GM12878 (cell line): ENCODE results near the gene PTGES2. TPM values are rescaled to one million over a fixed set of nuclear protein-coding genes. Genes with fewer than 3 reads are reported as not detected.

Experiments used
- ATAC-seq: fragments of 200-7000 bp; cut with Tn5 transposase; 3 replicates; pipeline ENCODE4 v1.9.1; 2020; ENCODE audit warnings: mild to moderate bottlenecking, moderate library complexity
- BruUV-seq: library from RNA; stranded (reverse); fragments of 400-500 nt; replicated peaks from 2 replicates; lab custom pipeline; 2021; lab: Mats Ljungman, UMichigan
- CTCF ChIA-PET: fragments of 300-600 bp; sonication (Branson Sonifier 250); formaldehyde crosslinking; extraction: SDS; loops from one replicate; lab custom pipeline; 2021; ENCODE audit warnings: inconsistent platforms; lab: Yijun Ruan, JAX
- POLR2A ChIA-PET: fragments of 350-600 bp; formaldehyde crosslinking; extraction: SDS; loops from one replicate; lab custom pipeline; 2021; ENCODE audit warnings: inconsistent platforms; lab: Charles Lee
- RAD21 ChIA-PET: fragments of 300-600 bp; sonication (Branson Sonifier 250); formaldehyde crosslinking; loops from one replicate; lab custom pipeline; 2023; ENCODE audit warnings: antibody characterized with exemption; ENCODE audit not compliant: unreplicated experiment; lab: Charles Lee
- SMC1A ChIA-PET: fragments of 300-600 bp; sonication (Branson Sonifier 250); formaldehyde crosslinking; loops from one replicate; lab custom pipeline; 2023; ENCODE audit not compliant: unreplicated experiment, uncharacterized antibody; lab: Charles Lee
- DNase-seq: peaks from one replicate; pipeline ENCODE4 v3.0.0-alpha.2; 2011; ENCODE audit warnings: low read depth, low spot score
- FAIRE-seq: peaks from 3 replicates; lab custom pipeline; 2011; peaks lifted over from hg19 to GRCh38; lab: Jason Lieb, UNC
- H2AFZ ChIP-seq: 2 replicates; pipeline ENCODE4 v1.6.0; 2011; ENCODE audit warnings: low read depth, low read length, control low read depth; ENCODE audit not compliant: control insufficient read depth
- H3K27ac ChIP-seq: 2 replicates; pipeline ENCODE4 v1.5.1; 2011; ENCODE audit warnings: control low read depth; ENCODE audit not compliant: control insufficient read depth, insufficient read depth
- H3K27me3 ChIP-seq, 2 experiments: replicated peaks in 1 of 2; 2 replicates each; pipeline versions ENCODE4 v1.6.0 to v1.6.1; 2011; ENCODE audit warnings: low read length in 1 of 2; ENCODE audit not compliant: control insufficient read depth in 2 of 2, insufficient read depth in 2 of 2
- H3K36me3 ChIP-seq, 2 experiments: 2 replicates each; pipeline ENCODE4 v1.5.1; 2011; ENCODE audit warnings: low read length in 1 of 2; ENCODE audit not compliant: control insufficient read depth in 2 of 2, insufficient read depth in 2 of 2
- H3K4me1 ChIP-seq: 2 replicates; pipeline ENCODE4 v1.6.1; 2011; ENCODE audit warnings: mild to moderate bottlenecking, low read length, moderate library complexity, mixed read lengths; ENCODE audit not compliant: control insufficient read depth, insufficient read depth
- H3K4me2 ChIP-seq: 2 replicates; pipeline ENCODE4 v1.6.0; 2011; ENCODE audit warnings: control low read depth; ENCODE audit not compliant: control insufficient read depth, insufficient read depth
- H3K4me3 ChIP-seq: fragments of 200-600 bp; sonication (generic); 2 replicates; pipeline ENCODE4 v1.5.1; 2016
- H3K79me2 ChIP-seq: 2 replicates; pipeline ENCODE4 v1.6.0; 2011; ENCODE audit warnings: low read length; ENCODE audit not compliant: control insufficient read depth, insufficient read depth
- H3K9ac ChIP-seq: 2 replicates; pipeline ENCODE4 v1.8.0; 2011; ENCODE audit warnings: low read length, control low read depth, mixed read lengths; ENCODE audit not compliant: control insufficient read depth, insufficient read depth
- H3K9me3 ChIP-seq: replicated peaks from 3 replicates; pipeline ENCODE4 v1.5.1; 2011; ENCODE audit warnings: mild to moderate bottlenecking, low read length; ENCODE audit not compliant: control insufficient read depth, insufficient read depth
- H4K20me1 ChIP-seq: 2 replicates; pipeline ENCODE4 v1.6.0; 2011; ENCODE audit not compliant: control insufficient read depth, insufficient read depth
- CREB1 ChIP-seq: IDR thresholded peaks from 2 replicates; pipeline ENCODE4 v1.6.1; 2012; ENCODE audit warnings: low read depth, mild to moderate bottlenecking, inconsistent platforms
- EED ChIP-seq: sonication (generic); IDR thresholded peaks from 2 replicates; pipeline ENCODE4 v1.6.1; 2016; ENCODE audit warnings: antibody characterized with exemption, low read depth
- EGR1 ChIP-seq, 2 experiments: IDR thresholded peaks; 1 replicate in 1 of 2; 2 replicates in 1 of 2; pipeline ENCODE4 v1.6.1; 2011 to 2012; ENCODE audit warnings: low read depth in 2 of 2, low read length in 2 of 2, borderline replicate concordance in 1 of 2, mild to moderate bottlenecking in 1 of 2, moderate library complexity in 1 of 2
- TBL1XR1 ChIP-seq: IDR thresholded peaks from 2 replicates; pipeline ENCODE4 v1.6.1; 2012; ENCODE audit warnings: low read depth, low read length, improper control_type of control experiment
- WGBS: methylation state at CpG from one replicate; pipeline ENCODE4 v1.1.6; 2016; ENCODE audit warnings: low lambda C conversion rate; ENCODE audit not compliant: insufficient replicate concordance, insufficient coverage; ENCODE audit errors: missing lambda C conversion rate; 5-methylcytosine and 5-hydroxymethylcytosine counted together
- in situ Hi-C: fragments of 300-500 bp; cut with MboI; formaldehyde crosslinking; loops from 9 replicates; pipeline ENCODE4 v1.14.3; 2018; ENCODE audit warnings: mixed read lengths
- intact Hi-C: fragments of 100-400 bp; cut with micrococcal nuclease; formaldehyde crosslinking; loops from one replicate; pipeline ENCODE4 v1.14.2; 2022; ENCODE audit not compliant: unreplicated experiment
- polyA plus RNA-seq, 11 experiments: library from polyadenylated mRNA; depleted of rRNA in 4 of 11; unstranded in 6 of 11; stranded (reverse) in 5 of 11; fragments of >200 nt; fragmentation: Nextera tagmentation in 4 of 11; fragmentation: Illumina TruSeq in 1 of 11; extraction: Ambion mirVana in 4 of 11; extraction: Trizol in 1 of 11; gene quantifications; 1 replicate in 1 of 11; 2 replicates in 10 of 11; pipeline versions ENCODE4 v1.2.1 to v1.2.3, GENCODE V29; 2011 to 2016; ENCODE audit warnings: inconsistent platforms in 2 of 11, missing spikeins in 2 of 11, low read depth in 1 of 11
- total RNA-seq, 4 experiments: library from RNA; depleted of rRNA in 3 of 4; stranded (reverse); fragments of >200 nt in 3 of 4; fragmentation: Illumina TruSeq in 1 of 4; extraction: Trizol in 1 of 4; gene quantifications; 2 replicates each; pipeline versions ENCODE4 v1.2.1 to v1.2.3, GENCODE V29; 2013 to 2021
- TF ChIP-seq, protein P1 (sequence below): fragments of 450-650 bp; conservative IDR thresholded peaks from 2 replicates; pipeline ENCODE4 v1.6.1; 2017; ENCODE audit warnings: mild to moderate bottlenecking, moderate library complexity
- TF ChIP-seq, protein P2 (sequence below), 3 experiments: IDR thresholded peaks in 2 of 3; conservative IDR thresholded peaks in 1 of 3; 2 replicates each; pipeline ENCODE4 v1.5.1; 2011; ENCODE audit warnings: low read depth in 3 of 3, low read length in 3 of 3, mild to moderate bottlenecking in 3 of 3, control low read depth in 2 of 3, moderate library complexity in 2 of 3, inconsistent platforms in 1 of 3, mixed read lengths in 1 of 3; ENCODE audit not compliant: control insufficient read depth in 2 of 3, insufficient read depth in 1 of 3; ENCODE audit errors: extremely low read depth in 1 of 3

PTGES2 gene
- total and polyA plus RNA-seq, 10 of the 15 experiments (the other 5 are each of a cell fraction or from before 2014, with no cell fraction given): 2.1 to 141 (median 99.1) TPM

DNA sequence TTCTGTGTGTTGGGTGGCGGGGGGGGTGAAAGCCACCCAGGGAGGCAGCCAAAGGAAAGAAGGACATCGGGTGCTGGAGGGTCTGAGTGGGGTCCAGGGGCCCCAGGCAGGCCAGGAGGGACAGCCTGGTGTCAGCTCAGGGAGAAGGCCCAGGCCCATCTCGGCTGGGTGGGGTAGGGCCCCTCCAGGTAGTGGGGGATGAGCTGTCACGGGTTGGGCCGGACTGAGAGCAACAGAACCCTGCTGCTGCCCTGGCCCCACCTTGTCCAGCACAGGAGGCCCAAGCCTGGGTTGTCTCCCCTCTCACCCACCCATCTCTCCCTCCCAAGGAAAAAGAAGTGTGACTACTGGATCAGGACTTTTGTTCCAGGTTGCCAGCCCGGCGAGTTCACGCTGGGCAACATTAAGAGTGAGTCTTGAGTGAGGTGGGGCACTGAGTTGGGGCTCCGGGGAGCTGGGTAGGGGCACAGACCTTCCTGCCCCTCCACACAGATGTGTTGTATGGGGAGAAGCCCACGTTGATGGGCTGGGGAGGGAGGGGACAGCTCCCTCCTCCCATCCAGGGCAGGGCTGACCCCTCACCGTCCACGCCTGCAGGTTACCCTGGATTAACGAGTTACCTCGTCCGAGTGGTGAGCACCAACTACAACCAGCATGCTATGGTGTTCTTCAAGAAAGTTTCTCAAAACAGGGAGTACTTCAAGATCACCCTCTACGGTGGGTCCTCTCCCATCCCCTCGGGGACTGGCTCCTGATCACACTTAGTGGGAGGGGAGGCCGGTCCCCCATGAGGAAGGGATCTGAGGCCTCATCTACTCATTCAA is 24.0 kb upstream of the PTGES2 start (continued):
- TF ChIP-seq, protein P1, sequence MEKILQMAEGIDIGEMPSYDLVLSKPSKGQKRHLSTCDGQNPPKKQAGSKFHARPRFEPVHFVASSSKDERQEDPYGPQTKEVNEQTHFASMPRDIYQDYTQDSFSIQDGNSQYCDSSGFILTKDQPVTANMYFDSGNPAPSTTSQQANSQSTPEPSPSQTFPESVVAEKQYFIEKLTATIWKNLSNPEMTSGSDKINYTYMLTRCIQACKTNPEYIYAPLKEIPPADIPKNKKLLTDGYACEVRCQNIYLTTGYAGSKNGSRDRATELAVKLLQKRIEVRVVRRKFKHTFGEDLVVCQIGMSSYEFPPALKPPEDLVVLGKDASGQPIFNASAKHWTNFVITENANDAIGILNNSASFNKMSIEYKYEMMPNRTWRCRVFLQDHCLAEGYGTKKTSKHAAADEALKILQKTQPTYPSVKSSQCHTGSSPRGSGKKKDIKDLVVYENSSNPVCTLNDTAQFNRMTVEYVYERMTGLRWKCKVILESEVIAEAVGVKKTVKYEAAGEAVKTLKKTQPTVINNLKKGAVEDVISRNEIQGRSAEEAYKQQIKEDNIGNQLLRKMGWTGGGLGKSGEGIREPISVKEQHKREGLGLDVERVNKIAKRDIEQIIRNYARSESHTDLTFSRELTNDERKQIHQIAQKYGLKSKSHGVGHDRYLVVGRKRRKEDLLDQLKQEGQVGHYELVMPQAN: no peak
- no peak for TF ChIP-seq TBL1XR1
- no peak for TF ChIP-seq EGR1 (IDR thresholded peaks at IDR 0.05; ENCODE audit: borderline replicate concordance in 1 of 2, low read depth in 2 of 2, low read length in 2 of 2)
- TF ChIP-seq CREB1: no peak

DNA sequence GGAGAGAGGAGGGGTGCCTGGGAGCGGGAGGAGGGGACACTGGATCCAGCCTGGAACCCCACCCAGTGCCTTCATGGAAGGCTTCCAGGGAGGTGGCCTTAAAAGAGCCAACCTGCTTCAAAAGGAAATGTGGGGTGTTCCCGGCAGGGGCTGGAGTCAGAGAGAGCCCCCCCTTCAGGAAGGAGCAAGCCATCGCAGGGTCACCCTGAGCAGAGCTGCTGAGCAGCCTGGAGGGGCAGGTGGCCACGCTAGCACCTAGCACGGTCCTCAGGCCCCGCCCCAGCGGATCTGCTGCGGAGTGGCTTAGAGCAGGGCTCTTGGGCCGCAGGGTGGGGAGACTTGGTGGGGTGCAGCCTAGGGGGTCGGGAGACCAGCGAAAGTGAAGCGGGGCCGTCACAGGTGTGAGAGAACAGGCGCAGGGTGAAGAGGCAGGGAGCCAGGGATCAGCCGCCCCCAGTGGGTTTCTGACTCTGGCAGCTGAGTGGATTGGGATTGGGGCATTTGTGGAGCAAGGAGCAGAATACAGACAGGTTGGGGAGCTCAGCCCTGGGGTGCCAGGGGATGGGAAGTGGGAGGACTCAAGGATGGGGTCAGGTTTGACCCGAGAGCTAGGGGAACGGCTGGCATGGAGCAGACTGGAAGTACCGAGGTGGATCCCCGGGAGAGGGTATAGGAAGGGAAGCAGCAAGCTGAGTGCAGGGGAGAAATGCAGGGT is 23.2 kb upstream of the PTGES2 start:
- no peaks in the 10 kb centered on the region for H3K9me3 ChIP-seq
- ATAC-seq (peak; percentile 71), DNase-seq (no peak), FAIRE-seq (no peak)
- POLR2A ChIA-PET: no interaction called here
- H3K79me2 ChIP-seq: no peaks in the 10 kb centered on the region
- no peaks in the 10 kb centered on the region for H3K4me1 ChIP-seq
- WGBS: 62% methylated on average over 19 of the region's 19 CpGs
- no peaks in the 10 kb centered on the region; the same call in 1 of the 2 replicates for H4K20me1 ChIP-seq
- no peak overlapping the region for H3K27ac ChIP-seq
- H2AFZ ChIP-seq: no peak overlapping the region
- H3K36me3 ChIP-seq: no peaks in the 10 kb centered on the region
- H3K4me2 ChIP-seq: no peak overlapping the region
- BruUV-seq: no TSS peak
- RAD21 ChIA-PET: no interaction called here
- SMC1A ChIA-PET: no interaction called here
- H3K9ac ChIP-seq: no peak overlapping the region
- H3K27me3 ChIP-seq: peaks cover 0 to 1% of the 10 kb centered on the region in 2 experiments; a peak in 2 of 4 replicates
- CTCF ChIA-PET: interaction anchor here (1.1 to 1.4 kb wide), 2 partner anchors 14 to 16 kb away, joined by 3 read pairs; no protein-coding TSS in a partner anchor
- intact Hi-C loops (no loop called here), in situ Hi-C loops (no loop called here)
- H3K4me3 ChIP-seq: no peak overlapping the region
- no peak for TF ChIP-seq EED
- TF ChIP-seq, protein P2, sequence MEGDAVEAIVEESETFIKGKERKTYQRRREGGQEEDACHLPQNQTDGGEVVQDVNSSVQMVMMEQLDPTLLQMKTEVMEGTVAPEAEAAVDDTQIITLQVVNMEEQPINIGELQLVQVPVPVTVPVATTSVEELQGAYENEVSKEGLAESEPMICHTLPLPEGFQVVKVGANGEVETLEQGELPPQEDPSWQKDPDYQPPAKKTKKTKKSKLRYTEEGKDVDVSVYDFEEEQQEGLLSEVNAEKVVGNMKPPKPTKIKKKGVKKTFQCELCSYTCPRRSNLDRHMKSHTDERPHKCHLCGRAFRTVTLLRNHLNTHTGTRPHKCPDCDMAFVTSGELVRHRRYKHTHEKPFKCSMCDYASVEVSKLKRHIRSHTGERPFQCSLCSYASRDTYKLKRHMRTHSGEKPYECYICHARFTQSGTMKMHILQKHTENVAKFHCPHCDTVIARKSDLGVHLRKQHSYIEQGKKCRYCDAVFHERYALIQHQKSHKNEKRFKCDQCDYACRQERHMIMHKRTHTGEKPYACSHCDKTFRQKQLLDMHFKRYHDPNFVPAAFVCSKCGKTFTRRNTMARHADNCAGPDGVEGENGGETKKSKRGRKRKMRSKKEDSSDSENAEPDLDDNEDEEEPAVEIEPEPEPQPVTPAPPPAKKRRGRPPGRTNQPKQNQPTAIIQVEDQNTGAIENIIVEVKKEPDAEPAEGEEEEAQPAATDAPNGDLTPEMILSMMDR (IDR thresholded peaks at IDR 0.05 in 2 of 3, conservative IDR thresholded peaks at IDR 0.05 in 1 of 3; ENCODE audit: control insufficient read depth in 2 of 3, extremely low read depth in 1 of 3, insufficient read depth in 1 of 3, low read depth in 3 of 3, low read length in 3 of 3): peak; percentile 12 to 33 (median 32); a peak in 4 of 6 replicates
